ENCODE results near the gene STXBP2.

The STXBP2 gene

GRCh38 chr19:7679771-7680605 lies 43.1 kb downstream of the STXBP2 start:
- DNase-seq (ENCODE audit: low read depth in 2 of 2): no peak

DNA sequence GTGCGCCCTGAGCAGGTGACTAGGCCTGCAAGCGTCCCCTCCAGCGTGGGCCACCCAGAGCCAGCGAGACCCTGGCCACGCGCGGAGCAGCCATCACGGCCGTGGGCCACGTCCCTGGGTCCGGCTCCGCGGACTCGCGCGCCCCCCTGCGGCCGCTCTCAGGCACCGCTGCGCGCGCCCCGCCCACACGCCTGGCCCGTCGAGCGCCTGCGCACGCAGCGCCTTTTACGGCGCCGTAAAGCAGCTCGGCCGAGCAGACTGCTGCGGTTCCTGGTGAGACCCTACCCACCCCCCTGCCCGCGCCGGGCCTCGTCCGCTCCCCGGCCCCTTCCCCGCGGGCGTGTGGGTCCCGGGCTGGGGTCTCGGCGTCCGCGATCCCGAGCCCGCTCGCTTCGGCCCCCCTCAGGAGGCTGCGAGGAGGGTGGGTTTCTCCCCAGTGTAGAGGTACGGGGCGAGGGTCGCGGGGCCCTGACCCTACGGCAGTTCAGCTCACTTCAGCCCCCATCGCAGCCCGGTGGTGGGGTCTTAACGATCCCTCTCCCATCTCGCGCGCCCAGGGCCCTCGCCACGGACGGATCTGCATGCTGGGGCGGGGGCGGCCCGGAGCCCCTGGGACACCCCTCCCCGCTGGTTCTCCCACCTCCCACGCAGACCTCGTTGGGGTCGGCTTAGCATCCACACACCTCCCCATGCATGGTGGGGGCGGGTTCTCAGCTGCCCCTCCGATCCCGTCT lies 43.9 kb downstream of the STXBP2 start, which contains the start of gene TRAPPC5:
Gene TRAPPC5, plus strand, starts transcription at position 228 of the 734 bp plus-strand sequence. CDS start 1,421 bp downstream, outside the sequence.
- DNase-seq (ENCODE audit: low read depth in 2 of 2): peak; percentile 52 to 56

GRCh38 chr19:7681340-7682174 lies 44.6 kb downstream of the STXBP2 start:
- DNase-seq (ENCODE audit: low read depth in 2 of 2): peak; percentile 51

GRCh38 chr19:7682175-7682855 lies 45.4 kb downstream of the STXBP2 start:
- DNase-seq (ENCODE audit: low read depth in 2 of 2): no peak

DNA sequence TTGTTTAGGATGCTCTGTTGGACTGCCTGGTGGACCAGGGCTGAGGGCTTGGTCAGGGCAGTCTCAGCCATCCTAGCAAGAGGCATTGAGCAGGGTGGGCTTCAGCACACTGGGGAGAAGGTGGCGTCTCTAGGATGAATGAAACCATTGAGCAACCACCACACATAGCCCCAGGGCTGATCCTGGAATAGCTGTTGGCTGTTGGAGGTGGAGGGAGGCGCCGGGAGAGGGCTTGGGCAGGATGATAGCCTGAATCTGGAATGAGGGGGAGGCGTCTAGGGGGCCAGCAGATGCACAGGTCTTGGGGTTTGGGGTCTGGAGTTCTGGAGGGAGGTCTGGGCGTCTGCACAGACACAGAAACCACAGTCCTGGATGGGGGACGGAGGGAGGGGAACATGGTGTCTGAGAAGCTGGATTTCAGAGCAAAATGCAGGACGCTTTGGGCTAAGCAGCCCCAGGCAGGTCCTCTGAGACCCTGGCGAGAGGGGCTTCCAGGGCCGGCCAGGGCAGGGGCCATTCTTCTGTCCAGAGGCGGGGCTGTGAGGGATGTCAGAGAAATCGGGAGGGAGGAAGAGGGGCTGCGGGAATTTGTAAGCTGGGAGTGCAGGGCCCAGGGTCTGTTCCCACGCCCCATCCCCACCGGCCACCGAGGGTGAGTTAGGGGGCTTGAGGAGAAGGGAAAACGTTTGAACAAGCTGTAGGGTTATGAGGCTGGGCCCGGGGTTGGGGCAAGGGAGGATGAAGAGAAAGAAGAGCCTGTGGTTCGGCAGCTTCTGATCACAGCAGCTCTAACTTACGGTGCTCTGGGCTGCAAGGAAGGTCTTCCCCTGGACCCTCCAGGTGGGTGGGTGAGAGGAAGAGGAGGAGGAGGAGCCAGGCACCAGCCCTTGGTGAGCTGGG lies 48.9 kb downstream of the STXBP2 start:
- no peak for DNase-seq (ENCODE audit: low read depth in 2 of 2)

- DNase-seq (ENCODE audit: low read depth in 2 of 2): no peak
Measured at GRCh38 chr19:7687177-7687576, 50.3 kb downstream of the STXBP2 start.

GRCh38 chr19:7689165-7689564 lies 52.3 kb downstream of the STXBP2 start:
- DNase-seq (ENCODE audit: low read depth in 2 of 2): no peak

- no peak for DNase-seq (ENCODE audit: low read depth in 2 of 2)
Measured at GRCh38 chr19:7690779-7691258, 53.9 kb downstream of the STXBP2 start.

DNA sequence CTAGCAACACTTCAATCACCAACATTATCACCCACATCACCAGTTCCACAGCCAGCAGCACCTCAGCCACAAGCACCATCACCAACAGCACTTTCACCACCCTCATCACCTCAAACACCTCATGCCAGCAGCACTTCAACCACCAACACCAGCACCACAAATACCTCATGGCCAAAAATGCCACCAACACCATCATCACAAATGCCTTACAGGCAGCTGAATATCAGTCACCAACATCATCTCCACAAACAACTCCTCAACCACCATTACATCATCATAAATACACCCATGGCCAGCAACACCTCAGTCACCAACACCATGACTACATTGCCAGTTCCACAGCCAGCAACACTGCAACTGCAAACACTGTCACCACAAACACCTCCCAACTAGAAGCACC lies 54.6 kb downstream of the STXBP2 start:
- no peak for DNase-seq (ENCODE audit: low read depth in 2 of 2)

GRCh38 chr19:7692417-7693088 lies 55.6 kb downstream of the STXBP2 start:
- DNase-seq (ENCODE audit: low read depth in 2 of 2): no peak

DNA sequence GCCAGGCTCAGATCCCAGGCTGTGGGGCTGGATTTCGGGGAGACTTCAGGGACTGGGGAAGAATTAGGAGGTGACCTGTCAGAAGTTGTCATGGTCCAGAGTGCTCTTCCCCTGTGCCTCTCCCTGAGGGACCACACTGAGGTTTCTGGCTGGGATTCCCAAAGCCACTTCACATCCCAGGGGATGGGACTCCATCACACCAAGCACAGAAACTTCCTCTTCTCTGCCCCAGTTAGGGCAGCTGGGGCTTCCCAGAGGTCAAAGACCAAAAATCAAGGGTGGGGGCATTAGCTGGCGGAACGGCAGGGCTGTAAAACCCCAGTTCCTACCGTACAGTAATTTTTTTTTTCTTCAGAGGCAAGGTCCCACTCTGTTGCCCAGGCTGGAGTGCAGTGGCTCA lies 57.6 kb downstream of the STXBP2 start:
- no peak for DNase-seq (ENCODE audit: low read depth in 2 of 2)

Measured in fibroblast of skin of left quadriceps (primary cell).